PC-9 (cell line): Measurements from ENCODE around the gene TSFM.

Experiments used
- EZH2 ChIP-seq: fragments of 200-600 bp; sonication (generic); IDR thresholded peaks from 2 replicates; pipeline ENCODE4 v1.8.0; 2017; ENCODE audit warnings: antibody characterized with exemption, low read depth
- TF ChIP-seq, protein P1 (sequence below): fragments of 200-600 bp; sonication (generic); conservative IDR thresholded peaks from 2 replicates; pipeline ENCODE4 v1.6.1; 2017; ENCODE audit warnings: mixed run types, antibody characterized with exemption, mild to moderate bottlenecking, moderate library complexity

DNA sequence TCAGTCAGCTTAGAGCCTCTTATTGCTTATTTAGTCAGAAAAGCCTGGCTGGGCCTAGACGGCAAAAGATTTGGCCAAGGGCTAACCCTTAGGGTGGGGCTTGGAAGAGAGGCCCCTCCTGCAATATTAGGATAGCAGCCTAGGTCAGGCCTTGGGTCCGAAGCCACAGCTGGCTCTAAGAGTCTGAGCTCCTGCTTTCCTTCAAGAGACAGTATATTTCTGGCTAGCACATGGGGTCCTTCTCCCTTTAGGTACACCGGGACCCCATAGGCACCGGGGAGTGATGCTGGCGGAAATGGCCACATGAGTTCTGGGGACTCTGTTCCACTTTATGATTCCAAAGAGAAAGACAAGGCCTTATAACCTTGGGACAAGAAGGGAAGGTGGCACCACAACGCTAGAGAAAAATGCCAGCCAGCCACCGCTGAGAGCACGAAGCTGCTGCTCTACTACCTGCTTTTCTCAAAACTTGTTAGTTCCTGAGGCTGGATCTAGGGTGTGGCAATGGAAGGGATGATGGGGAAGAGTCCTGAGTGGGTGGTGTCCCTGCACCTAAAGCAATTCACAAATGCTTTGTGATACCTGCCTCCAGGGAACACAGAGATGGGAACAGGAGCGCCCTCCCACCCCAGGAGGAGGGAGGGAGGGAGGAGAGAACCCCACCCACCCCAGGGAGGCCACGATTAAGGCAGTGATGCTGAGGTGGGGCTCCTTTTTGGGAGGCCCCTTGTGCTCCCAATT lies 39.1 kb downstream of the TSFM start:
- TF ChIP-seq, protein P1, sequence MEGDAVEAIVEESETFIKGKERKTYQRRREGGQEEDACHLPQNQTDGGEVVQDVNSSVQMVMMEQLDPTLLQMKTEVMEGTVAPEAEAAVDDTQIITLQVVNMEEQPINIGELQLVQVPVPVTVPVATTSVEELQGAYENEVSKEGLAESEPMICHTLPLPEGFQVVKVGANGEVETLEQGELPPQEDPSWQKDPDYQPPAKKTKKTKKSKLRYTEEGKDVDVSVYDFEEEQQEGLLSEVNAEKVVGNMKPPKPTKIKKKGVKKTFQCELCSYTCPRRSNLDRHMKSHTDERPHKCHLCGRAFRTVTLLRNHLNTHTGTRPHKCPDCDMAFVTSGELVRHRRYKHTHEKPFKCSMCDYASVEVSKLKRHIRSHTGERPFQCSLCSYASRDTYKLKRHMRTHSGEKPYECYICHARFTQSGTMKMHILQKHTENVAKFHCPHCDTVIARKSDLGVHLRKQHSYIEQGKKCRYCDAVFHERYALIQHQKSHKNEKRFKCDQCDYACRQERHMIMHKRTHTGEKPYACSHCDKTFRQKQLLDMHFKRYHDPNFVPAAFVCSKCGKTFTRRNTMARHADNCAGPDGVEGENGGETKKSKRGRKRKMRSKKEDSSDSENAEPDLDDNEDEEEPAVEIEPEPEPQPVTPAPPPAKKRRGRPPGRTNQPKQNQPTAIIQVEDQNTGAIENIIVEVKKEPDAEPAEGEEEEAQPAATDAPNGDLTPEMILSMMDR: no peak
- no peak for TF ChIP-seq EZH2
